GM12874 (cell line): ENCODE data around the gene BMAL2.

Source experiments
- TF ChIP-seq, protein P1 (sequence below): IDR thresholded peaks from 2 replicates; pipeline ENCODE4 v1.5.1; 2011; ENCODE audit warnings: low read depth, mild to moderate bottlenecking, control low read depth, low read length, moderate library complexity; ENCODE audit not compliant: insufficient read depth

Gene BMAL2

GRCh38 chr12:27355979-27356378, 23.3 kb downstream of the BMAL2 start:
- TF ChIP-seq, protein P1, sequence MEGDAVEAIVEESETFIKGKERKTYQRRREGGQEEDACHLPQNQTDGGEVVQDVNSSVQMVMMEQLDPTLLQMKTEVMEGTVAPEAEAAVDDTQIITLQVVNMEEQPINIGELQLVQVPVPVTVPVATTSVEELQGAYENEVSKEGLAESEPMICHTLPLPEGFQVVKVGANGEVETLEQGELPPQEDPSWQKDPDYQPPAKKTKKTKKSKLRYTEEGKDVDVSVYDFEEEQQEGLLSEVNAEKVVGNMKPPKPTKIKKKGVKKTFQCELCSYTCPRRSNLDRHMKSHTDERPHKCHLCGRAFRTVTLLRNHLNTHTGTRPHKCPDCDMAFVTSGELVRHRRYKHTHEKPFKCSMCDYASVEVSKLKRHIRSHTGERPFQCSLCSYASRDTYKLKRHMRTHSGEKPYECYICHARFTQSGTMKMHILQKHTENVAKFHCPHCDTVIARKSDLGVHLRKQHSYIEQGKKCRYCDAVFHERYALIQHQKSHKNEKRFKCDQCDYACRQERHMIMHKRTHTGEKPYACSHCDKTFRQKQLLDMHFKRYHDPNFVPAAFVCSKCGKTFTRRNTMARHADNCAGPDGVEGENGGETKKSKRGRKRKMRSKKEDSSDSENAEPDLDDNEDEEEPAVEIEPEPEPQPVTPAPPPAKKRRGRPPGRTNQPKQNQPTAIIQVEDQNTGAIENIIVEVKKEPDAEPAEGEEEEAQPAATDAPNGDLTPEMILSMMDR, result no peak

DNA sequence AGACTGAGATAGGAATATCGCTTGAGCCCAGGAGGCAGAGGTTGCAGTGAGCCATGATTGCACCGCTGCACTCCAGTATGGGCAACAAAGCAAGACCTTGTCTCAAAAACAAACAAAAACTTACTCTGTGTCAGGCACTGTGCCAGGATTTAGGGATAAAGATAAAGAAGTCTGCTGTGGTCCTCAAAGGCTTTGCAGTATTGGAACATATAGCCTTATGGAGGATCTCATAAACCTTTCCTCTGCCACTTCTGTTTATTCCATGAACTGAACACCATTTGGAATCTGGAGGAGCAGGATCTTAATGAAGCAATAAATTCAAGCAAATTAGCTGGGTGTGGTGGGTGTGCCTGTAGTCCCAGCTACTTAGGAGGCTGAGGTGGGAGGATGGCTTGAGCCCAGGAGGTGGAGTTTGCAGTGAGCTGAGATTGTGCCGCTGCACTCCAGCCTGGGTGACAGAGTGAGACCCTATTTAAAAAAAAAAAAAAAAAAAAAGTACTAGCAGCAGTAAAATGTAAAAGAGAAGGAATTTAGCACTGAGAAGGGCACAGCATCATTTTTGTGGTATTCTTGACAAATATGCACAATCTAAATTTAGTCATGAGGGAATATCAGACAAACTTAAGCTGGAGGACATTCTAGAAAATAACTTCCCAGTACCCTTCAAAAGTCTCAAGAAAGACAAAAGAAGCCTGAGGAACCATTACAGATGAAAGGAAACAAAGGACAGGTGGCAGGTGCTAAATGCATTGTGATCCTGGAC, 27.1 kb downstream of the BMAL2 start:
- TF ChIP-seq, protein P1, result no peak

GRCh38 chr12:27361372-27361771, 28.7 kb downstream of the BMAL2 start:
- TF ChIP-seq, protein P1, result no peak

DNA sequence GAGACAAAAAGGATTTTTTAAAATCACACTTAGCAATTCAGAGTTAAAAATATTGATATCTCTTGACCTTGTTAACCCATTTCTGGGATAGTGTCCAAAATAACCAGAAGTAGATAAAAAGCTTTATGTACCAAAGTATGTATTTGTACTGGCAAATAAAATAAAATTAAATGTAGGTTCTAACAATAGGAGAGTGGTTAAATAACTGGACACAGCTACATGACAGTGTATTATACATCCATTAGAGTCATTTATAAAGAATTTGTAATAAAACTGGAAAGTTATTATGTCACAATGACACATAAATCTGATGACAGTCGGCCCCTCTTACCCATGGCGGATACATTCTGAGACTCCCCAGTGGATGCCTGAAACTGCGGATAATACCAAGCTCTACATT, 34.0 kb downstream of the BMAL2 start:
- TF ChIP-seq, protein P1, result no peak

DNA sequence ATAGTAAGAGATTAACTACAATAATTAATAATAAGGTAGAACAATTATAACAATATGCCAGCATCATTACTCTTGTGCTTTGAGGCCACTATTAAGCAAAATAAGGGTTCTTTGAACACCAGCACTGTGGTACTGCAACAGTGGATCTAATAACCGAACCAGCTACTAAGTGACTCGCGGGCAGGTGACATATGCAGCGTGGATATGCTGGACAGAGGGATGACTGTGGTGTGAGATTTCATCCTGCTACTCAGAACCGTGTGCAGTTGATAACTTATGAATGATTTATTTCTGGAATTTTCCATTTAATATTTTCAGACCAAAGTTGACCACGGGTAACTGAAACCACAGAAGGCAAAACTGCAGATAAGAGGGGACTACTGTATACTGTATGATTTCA, 34.4 kb downstream of the BMAL2 start:
- TF ChIP-seq, protein P1, result no peak

DNA sequence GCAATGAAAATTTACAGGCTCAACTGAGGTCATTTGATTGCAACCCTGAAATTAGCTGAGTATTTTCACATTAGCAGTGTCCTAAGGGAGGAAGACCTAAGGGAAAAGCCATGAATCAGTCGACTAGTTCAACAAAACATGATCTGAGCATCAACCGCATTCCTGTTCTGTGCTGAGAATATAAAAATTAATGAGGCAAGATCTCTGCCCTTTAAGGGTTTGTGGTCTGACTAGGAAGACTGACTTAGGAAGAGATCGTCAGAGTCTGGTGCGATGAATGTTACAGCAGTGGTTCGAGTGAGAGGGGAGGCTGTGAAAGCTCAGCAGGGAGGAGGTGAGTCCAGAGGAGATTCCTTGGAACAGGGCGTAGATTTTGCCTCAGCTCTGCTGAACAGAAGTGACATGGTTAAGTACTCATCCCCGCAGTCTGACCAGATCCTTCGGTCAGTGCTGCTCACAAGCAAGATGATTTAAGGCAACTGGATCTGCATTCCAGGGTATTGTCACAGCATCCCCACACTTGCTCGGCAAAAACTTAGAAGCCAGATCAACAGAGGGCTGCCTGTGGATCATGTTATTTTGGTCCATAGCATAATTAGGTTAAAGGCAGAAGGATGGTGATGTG, 49.6 kb downstream of the BMAL2 start:
- TF ChIP-seq, protein P1, result no peak
